GM23338 (cell line): ENCODE data around the gene AQP1. TPM values are rescaled to one million over a fixed set of nuclear protein-coding genes. Genes with fewer than 3 reads are reported as not detected.

Source experiments
- polyA plus RNA-seq: library from polyadenylated mRNA; unstranded; fragments of >200 nt; fragmentation: Nextera tagmentation; extraction: Ambion mirVana; gene quantifications from 2 replicates; pipeline ENCODE4 v1.2.1, GENCODE V29; 2016
- total RNA-seq: library from RNA; depleted of rRNA; stranded (reverse); fragments of >200 nt; shearing (Covaris generic); gene quantifications from 2 replicates; pipeline ENCODE4 v1.2.3, GENCODE V29; 2014; rRNA removed

The AQP1 gene
- total and polyA plus RNA-seq, 2 experiments from 2014 or later = 0.28 TPM; not detected in 1

Other genes starting within 250 kb of the AQP1 start
- gene CRHR2, start 229.4 kb upstream of the AQP1 start, total RNA-seq = 0.14 and 0.23 TPM in 2 replicates
- gene CRHR2, start 229.4 kb upstream of the AQP1 start, polyA plus RNA-seq = 0.26 and 1.4 TPM in 2 replicates
- 0.19 and 1.1 TPM in 2 replicates for gene INMT, start 159.7 kb upstream of the AQP1 start, total RNA-seq
- 0.38 and 0.79 TPM in 2 replicates for gene INMT, start 159.7 kb upstream of the AQP1 start, polyA plus RNA-seq
- 3.1 and 4.4 TPM in 2 replicates for gene MINDY4, start 140.4 kb upstream of the AQP1 start, total RNA-seq
- gene MINDY4, start 140.4 kb upstream of the AQP1 start, polyA plus RNA-seq = 1.3 and 1.7 TPM in 2 replicates
- not detected in 2 replicates for gene GHRHR, start 52.1 kb downstream of the AQP1 start, total RNA-seq
- 0.64 and 2.2 TPM in 2 replicates for gene GHRHR, start 52.1 kb downstream of the AQP1 start, polyA plus RNA-seq
- 9.2 and 10.6 TPM in 2 replicates for gene ADCYAP1R1, start 140.5 kb downstream of the AQP1 start, total RNA-seq
- gene ADCYAP1R1, start 140.5 kb downstream of the AQP1 start, polyA plus RNA-seq = 1.7 and 1.8 TPM in 2 replicates